ENCODE data around the gene GRPEL2.

GRPEL2 gene

GRCh38 chr5:149363936-149364335, 18.6 kb downstream of the GRPEL2 start:
- Histone ChIP-seq H4K20me1 (peaks cover 0 to 14% (median 0%) of the 10 kb centered on the region in 11 experiments; a peak in 4 of 22 replicates), H3K36me3 (peaks cover 0 to 53% (median 21%) of the 10 kb centered on the region in 11 experiments; a peak in 16 of 22 replicates), H3K4me3 (no peak overlapping the region), H3K4me2 (peak overlapping the region in 3 of 11 experiments; percentile 2 to 24 (median 11); a peak in 3 of 22 replicates), H3K27me3 (no peaks in the 10 kb centered on the region), H3K9me3 (replicated peaks in 1 of 11) (no peaks in the 10 kb centered on the region), H3K9ac (no peak overlapping the region; a peak in 1 of 22 replicates), H3K4me1 (peaks cover 27 to 50% (median 34%) of the 10 kb centered on the region in 10 experiments), H3K27ac (no peak overlapping the region)
- TF ChIP-seq Cebpa-rat (IDR thresholded peaks at IDR 0.05) = no peak

GRCh38 chr5:149364719-149365118, 19.4 kb downstream of the GRPEL2 start:
- H4K20me1 ChIP-seq = peaks cover 0 to 10% (median 0%) of the 10 kb centered on the region in 11 experiments; a peak in 3 of 22 replicates
- peaks cover 0 to 57% (median 21%) of the 10 kb centered on the region in 11 experiments; a peak in 16 of 22 replicates for H3K36me3 ChIP-seq
- no peak overlapping the region for H3K27ac ChIP-seq
- H3K4me2 ChIP-seq = no peak overlapping the region
- H3K9me3 ChIP-seq (replicated peaks in 1 of 11) = no peaks in the 10 kb centered on the region
- peaks cover 19 to 42% (median 26%) of the 10 kb centered on the region in 10 experiments for H3K4me1 ChIP-seq
- H3K27me3 ChIP-seq = no peaks in the 10 kb centered on the region
- no peak overlapping the region for H3K4me3 ChIP-seq
- no peak overlapping the region for H3K9ac ChIP-seq
- no peak for TF ChIP-seq Cebpa-rat (IDR thresholded peaks at IDR 0.05)

DNA sequence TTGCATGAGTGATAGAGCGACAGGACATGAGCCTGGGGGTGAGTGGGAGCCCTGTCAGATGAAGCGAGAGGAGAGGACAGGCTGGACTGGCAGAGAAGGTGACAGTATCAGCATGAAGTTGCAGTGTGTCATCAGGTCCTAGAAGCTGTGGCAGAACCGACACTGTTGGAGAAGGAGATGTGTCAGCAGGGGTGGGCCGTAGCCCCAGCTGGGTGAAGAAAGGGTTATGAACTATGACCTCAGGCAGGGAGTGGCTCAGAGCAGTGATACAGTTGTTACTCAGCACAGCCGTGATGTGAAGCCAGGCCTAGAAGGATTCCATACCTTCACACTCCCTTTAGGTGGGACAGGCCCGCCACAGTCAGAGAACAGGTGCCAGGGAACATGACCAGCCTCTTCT, 20.1 kb downstream of the GRPEL2 start:
- no peak for TF ChIP-seq Cebpa-rat (IDR thresholded peaks at IDR 0.05)

GRCh38 chr5:149366169-149366729, 20.9 kb downstream of the GRPEL2 start:
- no peaks in the 10 kb centered on the region for H3K9me3 ChIP-seq (replicated peaks in 1 of 11)
- H3K4me3 ChIP-seq = no peak overlapping the region
- peaks cover 0 to 63% (median 21%) of the 10 kb centered on the region in 11 experiments; a peak in 16 of 22 replicates for H3K36me3 ChIP-seq
- H4K20me1 ChIP-seq = peaks cover 0 to 18% (median 0%) of the 10 kb centered on the region in 11 experiments; a peak in 1 of 22 replicates
- no peak overlapping the region for H3K27ac ChIP-seq
- no peaks in the 10 kb centered on the region for H3K27me3 ChIP-seq
- H3K4me2 ChIP-seq = no peak overlapping the region
- no peak for TF ChIP-seq Cebpa-rat (IDR thresholded peaks at IDR 0.05)
- peaks cover 5 to 26% (median 13%) of the 10 kb centered on the region in 10 experiments; a peak in 19 of 20 replicates for H3K4me1 ChIP-seq
- no peak overlapping the region for H3K9ac ChIP-seq

More for the DNA sequence above, 20.1 kb downstream of the GRPEL2 start:
- Histone ChIP-seq H3K4me1 (peaks cover 12 to 35% (median 19%) of the 10 kb centered on the region in 10 experiments), H3K27me3 (no peaks in the 10 kb centered on the region), H3K9ac (no peak overlapping the region), H3K4me2 (no peak overlapping the region), H3K36me3 (peaks cover 0 to 59% (median 21%) of the 10 kb centered on the region in 11 experiments; a peak in 16 of 22 replicates), H3K27ac (no peak overlapping the region), H3K9me3 (replicated peaks in 1 of 11) (no peaks in the 10 kb centered on the region), H3K4me3 (no peak overlapping the region), H4K20me1 (peaks cover 0 to 10% (median 0%) of the 10 kb centered on the region in 11 experiments; a peak in 2 of 22 replicates)

DNA sequence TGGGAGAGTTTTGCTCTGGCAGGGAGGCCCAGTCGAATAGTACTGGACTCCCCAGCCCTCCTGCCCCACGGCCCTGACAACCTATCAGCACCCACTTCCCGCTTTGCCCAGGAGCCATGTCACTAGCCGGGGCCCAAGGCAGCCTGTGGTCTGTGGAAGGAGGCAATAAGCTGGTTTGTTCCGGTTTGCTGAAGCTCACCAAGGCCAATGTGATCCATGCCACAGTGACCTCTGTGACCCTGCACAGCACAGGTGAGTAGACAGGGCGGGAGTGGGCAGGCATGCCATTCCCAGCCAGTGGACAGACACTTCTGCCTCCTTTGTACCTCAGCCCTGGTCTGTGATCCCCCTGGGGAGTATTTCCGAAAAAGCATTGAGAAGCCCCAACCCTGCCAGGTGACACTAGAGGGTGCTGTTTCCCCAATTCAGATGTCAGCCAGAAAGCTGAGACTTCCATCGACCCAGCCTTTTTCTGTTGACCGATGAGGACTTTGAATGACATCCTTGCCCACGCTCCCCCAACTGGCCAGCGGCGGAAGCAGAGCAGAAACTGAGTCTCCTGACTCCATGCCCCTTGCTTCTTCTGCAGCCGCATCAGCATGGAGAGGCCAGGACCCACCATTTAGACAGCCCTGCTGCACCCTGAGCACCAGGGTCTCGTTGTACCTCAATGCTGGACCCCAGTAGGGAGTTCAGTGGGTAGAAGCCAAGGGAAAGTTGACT, 22.1 kb downstream of the GRPEL2 start:
- TF ChIP-seq Cebpa-rat (IDR thresholded peaks at IDR 0.05) = no peak
- Histone ChIP-seq H3K27me3 (no peaks in the 10 kb centered on the region), H3K4me2 (peak overlapping the region in 10 of 11 experiments; percentile 2 to 61 (median 26); a peak in 13 of 22 replicates), H3K4me3 (no peak overlapping the region), H3K4me1 (peaks cover 14 to 36% (median 23%) of the 10 kb centered on the region in 10 experiments), H3K27ac (peak overlapping the region in 3 of 11 experiments; percentile 4 to 20 (median 7); a peak in 2 of 22 replicates), H3K9ac (0 out of 22 replicates have a peak overlapping the region, but pooled peaks of 1 of the 11 experiments have one; percentile 21), H4K20me1 (peaks cover 0 to 24% (median 0%) of the 10 kb centered on the region in 11 experiments; a peak in 2 of 22 replicates), H3K9me3 (replicated peaks in 1 of 11) (no peaks in the 10 kb centered on the region), H3K36me3 (peaks cover 0 to 61% (median 21%) of the 10 kb centered on the region in 11 experiments; a peak in 16 of 22 replicates)

- Histone ChIP-seq H3K36me3 (peaks cover 0 to 54% (median 21%) of the 10 kb centered on the region in 11 experiments; a peak in 16 of 22 replicates), H3K9ac (no peak overlapping the region), H3K4me3 (no peak overlapping the region), H3K4me1 (peaks cover 21 to 38% (median 29%) of the 10 kb centered on the region in 10 experiments), H3K27me3 (no peaks in the 10 kb centered on the region), H3K9me3 (replicated peaks in 1 of 11) (no peaks in the 10 kb centered on the region), H3K27ac (no peak overlapping the region), H3K4me2 (peak overlapping the region in 6 of 11 experiments; percentile 17 to 61 (median 38); a peak in 7 of 22 replicates), H4K20me1 (peaks cover 0 to 24% (median 0%) of the 10 kb centered on the region in 11 experiments; a peak in 2 of 22 replicates)
- no peak for TF ChIP-seq Cebpa-rat (IDR thresholded peaks at IDR 0.05)
Measured at GRCh38 chr5:149367972-149368645, 22.8 kb downstream of the GRPEL2 start.

DNA sequence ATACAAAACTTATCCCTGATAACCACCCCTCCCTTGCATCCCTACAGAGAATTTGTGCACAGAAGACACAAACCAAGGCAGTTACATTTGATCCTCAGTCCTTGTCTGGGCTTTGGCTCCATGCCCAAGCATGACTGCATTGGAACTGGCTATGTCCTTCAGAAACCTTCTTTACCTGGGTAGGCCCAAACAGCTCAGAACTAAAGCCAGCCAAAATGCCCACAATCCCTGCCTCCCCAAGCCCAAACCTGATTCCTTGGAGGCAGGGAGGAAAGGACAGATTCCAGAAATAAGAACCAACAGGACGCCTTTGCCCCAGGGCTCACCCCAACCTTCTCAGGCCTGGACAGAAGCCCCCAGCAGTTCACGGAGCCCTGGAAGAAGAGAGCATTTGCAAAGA, 25.6 kb downstream of the GRPEL2 start:
- peaks cover 21 to 35% (median 29%) of the 10 kb centered on the region in 10 experiments for H3K4me1 ChIP-seq
- TF ChIP-seq Cebpa-rat (IDR thresholded peaks at IDR 0.05) = no peak
- H3K4me3 ChIP-seq = no peak overlapping the region
- H3K9me3 ChIP-seq (replicated peaks in 1 of 11) = no peaks in the 10 kb centered on the region
- H3K27me3 ChIP-seq = no peaks in the 10 kb centered on the region
- H3K36me3 ChIP-seq = peaks cover 0 to 33% (median 11%) of the 10 kb centered on the region in 11 experiments; a peak in 13 of 22 replicates
- no peak overlapping the region for H3K27ac ChIP-seq
- no peak overlapping the region for H3K9ac ChIP-seq
- peaks cover 0 to 24% (median 0%) of the 10 kb centered on the region in 11 experiments; a peak in 2 of 22 replicates for H4K20me1 ChIP-seq
- no peak overlapping the region for H3K4me2 ChIP-seq

DNA sequence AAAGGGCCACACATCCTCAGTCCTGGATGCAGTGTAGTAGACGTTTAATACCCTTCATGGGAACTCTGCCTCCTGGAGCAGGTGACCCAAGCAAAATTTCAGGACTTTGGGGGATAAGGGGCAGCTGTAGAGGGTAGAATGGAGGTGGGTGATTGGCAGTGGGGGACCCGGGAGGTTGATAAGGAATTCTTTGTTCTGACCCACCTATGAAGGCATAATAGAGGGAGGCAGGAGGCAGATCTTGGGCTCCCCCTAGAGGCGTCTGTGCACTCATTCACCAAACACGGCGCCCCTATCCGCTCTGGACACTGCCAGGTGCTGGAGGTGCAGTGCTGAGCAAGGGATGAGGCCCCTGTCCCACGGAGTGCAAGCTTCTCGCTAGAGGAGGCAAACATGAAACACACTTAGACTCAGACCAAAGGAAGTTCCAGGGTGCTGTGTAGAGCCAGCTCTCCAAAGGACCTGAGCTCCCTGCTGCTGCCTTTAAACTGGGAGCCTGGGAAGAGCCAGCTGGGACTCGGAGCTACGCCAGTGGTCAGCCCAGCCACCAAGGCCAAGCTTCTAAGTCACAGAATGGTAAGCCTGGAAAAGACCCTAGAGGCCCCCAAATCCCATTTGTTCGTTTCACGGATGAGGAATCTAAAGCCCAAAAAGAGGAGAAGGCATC, 26.1 kb downstream of the GRPEL2 start:
- Histone ChIP-seq H3K36me3 (peaks cover 0 to 28% (median 9%) of the 10 kb centered on the region in 11 experiments; a peak in 13 of 22 replicates), H3K9me3 (replicated peaks in 1 of 11) (no peaks in the 10 kb centered on the region), H3K27ac (no peak overlapping the region), H3K4me2 (peak overlapping the region in 10 of 11 experiments; percentile 36 to 68 (median 52); a peak in 18 of 22 replicates), H4K20me1 (peaks cover 0 to 24% (median 0%) of the 10 kb centered on the region in 11 experiments; a peak in 2 of 22 replicates), H3K4me3 (no peak overlapping the region), H3K27me3 (no peaks in the 10 kb centered on the region), H3K9ac (0 out of 22 replicates have a peak overlapping the region, but pooled peaks of 1 of the 11 experiments have one; percentile 27), H3K4me1 (peaks cover 21 to 35% (median 29%) of the 10 kb centered on the region in 10 experiments)
- TF ChIP-seq Cebpa-rat (IDR thresholded peaks at IDR 0.05) = no peak
